ENCODE results near the gene ID4. TPM values are rescaled to one million over a fixed set of nuclear protein-coding genes. Genes with fewer than 3 reads are reported as not detected.

Gene ID4
- total RNA-seq, 1 donor = 29.7 TPM

DNA sequence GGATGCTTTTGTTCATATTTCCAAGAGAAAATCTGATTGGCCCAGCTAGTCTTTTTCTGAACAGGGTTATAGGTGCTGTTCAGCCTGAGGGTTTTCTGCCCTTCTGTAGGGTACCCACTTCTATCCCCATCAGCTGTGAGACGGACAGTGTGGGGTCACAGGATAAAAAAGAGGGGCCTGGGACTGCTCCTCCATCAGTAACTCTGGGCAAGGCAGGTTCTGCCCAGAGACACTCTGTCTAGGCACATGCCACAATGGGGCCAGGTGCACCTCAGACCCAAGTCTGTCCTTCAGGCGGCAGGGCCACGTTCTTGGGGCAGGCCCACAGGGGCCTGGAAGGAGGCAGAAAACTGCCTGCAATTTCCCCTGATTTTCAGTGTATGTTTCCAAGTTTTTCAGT, 20.0 kb downstream of the ID4 start:
- Histone ChIP-seq H3K4me2 (ENCODE audit: insufficient read depth, low read length) (no peak overlapping the region), H3K4me1 (ENCODE audit: insufficient read depth, low read length) (no peaks in the 10 kb centered on the region), H4K20me1 (ENCODE audit: insufficient read depth, low read length) (no peaks in the 10 kb centered on the region), H3K27me3 (ENCODE audit: insufficient read depth, low read length) (no peaks in the 10 kb centered on the region), H2AFZ (ENCODE audit: low read length) (no peak overlapping the region), H3K27ac (ENCODE audit: low read depth, low read length) (no peak overlapping the region), H3K36me3 (ENCODE audit: insufficient read depth, low read length) (no peaks in the 10 kb centered on the region), H3K4me3 (ENCODE audit: insufficient read depth, low read length) (no peak overlapping the region), H3K9me3 (ENCODE audit: low read depth, low read length) (no peaks in the 10 kb centered on the region), H3K79me2 (ENCODE audit: insufficient read depth, low read length) (no peaks in the 10 kb centered on the region)
- no peak for DNase-seq (ENCODE audit: insufficient read length, low spot score, missing footprints)
- TF ChIP-seq, protein P1, sequence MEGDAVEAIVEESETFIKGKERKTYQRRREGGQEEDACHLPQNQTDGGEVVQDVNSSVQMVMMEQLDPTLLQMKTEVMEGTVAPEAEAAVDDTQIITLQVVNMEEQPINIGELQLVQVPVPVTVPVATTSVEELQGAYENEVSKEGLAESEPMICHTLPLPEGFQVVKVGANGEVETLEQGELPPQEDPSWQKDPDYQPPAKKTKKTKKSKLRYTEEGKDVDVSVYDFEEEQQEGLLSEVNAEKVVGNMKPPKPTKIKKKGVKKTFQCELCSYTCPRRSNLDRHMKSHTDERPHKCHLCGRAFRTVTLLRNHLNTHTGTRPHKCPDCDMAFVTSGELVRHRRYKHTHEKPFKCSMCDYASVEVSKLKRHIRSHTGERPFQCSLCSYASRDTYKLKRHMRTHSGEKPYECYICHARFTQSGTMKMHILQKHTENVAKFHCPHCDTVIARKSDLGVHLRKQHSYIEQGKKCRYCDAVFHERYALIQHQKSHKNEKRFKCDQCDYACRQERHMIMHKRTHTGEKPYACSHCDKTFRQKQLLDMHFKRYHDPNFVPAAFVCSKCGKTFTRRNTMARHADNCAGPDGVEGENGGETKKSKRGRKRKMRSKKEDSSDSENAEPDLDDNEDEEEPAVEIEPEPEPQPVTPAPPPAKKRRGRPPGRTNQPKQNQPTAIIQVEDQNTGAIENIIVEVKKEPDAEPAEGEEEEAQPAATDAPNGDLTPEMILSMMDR (IDR thresholded peaks at IDR 0.05; ENCODE audit: extremely low read depth, low read depth, low read length) = no peak

DNA sequence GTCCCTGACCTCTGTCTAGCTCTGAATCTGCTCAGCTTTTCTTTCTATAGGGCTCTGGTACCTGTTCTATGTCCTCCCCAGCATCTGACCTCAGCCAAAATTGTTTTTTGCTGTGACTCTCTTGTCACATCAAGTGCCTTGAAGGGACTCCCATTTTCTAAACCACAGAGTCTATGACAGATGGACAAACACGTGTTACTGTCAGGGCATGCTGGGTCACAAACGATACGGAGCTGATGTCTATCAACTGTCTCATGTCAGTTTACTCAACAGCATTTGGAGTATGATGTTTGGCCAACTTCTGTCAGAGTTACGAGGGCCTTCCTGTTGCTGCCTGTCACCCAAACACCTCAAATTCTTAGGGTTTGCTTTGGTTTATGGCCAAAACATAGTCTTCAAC, 20.5 kb downstream of the ID4 start:
- no peaks in the 10 kb centered on the region for H3K27me3 ChIP-seq (ENCODE audit: insufficient read depth, low read length)
- no peak for DNase-seq (ENCODE audit: insufficient read length, low spot score, missing footprints)
- H3K4me3 ChIP-seq (ENCODE audit: insufficient read depth, low read length) = no peak overlapping the region
- H3K4me2 ChIP-seq (ENCODE audit: insufficient read depth, low read length) = no peak overlapping the region
- H4K20me1 ChIP-seq (ENCODE audit: insufficient read depth, low read length) = no peaks in the 10 kb centered on the region
- H3K36me3 ChIP-seq (ENCODE audit: insufficient read depth, low read length) = no peaks in the 10 kb centered on the region
- no peaks in the 10 kb centered on the region for H3K9me3 ChIP-seq (ENCODE audit: low read depth, low read length)
- TF ChIP-seq, protein P1 (IDR thresholded peaks at IDR 0.05; ENCODE audit: extremely low read depth, low read depth, low read length) = no peak
- no peak overlapping the region for H2AFZ ChIP-seq (ENCODE audit: low read length)
- H3K79me2 ChIP-seq (ENCODE audit: insufficient read depth, low read length) = no peaks in the 10 kb centered on the region
- H3K27ac ChIP-seq (ENCODE audit: low read depth, low read length) = no peak overlapping the region
- no peaks in the 10 kb centered on the region for H3K4me1 ChIP-seq (ENCODE audit: insufficient read depth, low read length)

DNA sequence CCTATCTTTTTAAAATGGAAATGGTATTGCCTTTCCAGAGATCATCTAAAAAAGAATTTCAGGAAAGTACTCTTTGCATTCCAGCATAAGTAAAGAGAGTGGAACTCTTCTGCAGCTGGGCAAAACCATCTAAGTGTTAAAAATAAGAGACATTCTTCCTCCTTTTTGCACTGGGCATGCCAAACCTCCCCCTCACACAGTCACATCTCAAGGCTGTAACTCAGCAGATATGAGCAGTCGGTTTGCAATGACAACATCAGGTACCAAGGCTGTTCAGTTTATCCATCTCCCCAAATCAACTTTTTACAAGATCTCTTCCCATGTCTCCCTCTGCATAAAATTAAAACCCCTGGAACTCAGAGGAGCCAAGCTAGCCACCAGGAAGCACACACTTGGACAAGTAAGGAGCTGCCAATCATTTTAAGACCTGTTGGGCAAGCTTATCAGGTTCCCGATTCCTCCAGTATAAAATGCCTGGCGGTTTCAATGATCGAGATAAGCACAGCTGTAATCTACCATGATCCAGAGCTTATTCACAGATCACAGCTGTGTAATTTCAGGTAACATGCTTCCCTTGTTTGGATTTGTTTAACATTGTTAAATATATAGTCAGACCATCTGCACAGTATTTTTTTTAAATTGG, 23.2 kb downstream of the ID4 start:
- no peaks in the 10 kb centered on the region for H3K9me3 ChIP-seq (ENCODE audit: low read depth, low read length)
- H3K4me1 ChIP-seq (ENCODE audit: insufficient read depth, low read length) = no peaks in the 10 kb centered on the region
- H2AFZ ChIP-seq (ENCODE audit: low read length) = no peak overlapping the region
- no peak overlapping the region for H3K27ac ChIP-seq (ENCODE audit: low read depth, low read length)
- H3K27me3 ChIP-seq (ENCODE audit: insufficient read depth, low read length) = peaks cover 2% of the 10 kb centered on the region
- H3K4me2 ChIP-seq (ENCODE audit: insufficient read depth, low read length) = no peak overlapping the region
- H3K36me3 ChIP-seq (ENCODE audit: insufficient read depth, low read length) = no peaks in the 10 kb centered on the region
- TF ChIP-seq, protein P1 (IDR thresholded peaks at IDR 0.05; ENCODE audit: extremely low read depth, low read depth, low read length) = no peak
- no peaks in the 10 kb centered on the region for H4K20me1 ChIP-seq (ENCODE audit: insufficient read depth, low read length)
- no peak for DNase-seq (ENCODE audit: insufficient read length, low spot score, missing footprints)
- H3K4me3 ChIP-seq (ENCODE audit: insufficient read depth, low read length) = no peak overlapping the region
- no peaks in the 10 kb centered on the region for H3K79me2 ChIP-seq (ENCODE audit: insufficient read depth, low read length)

DNA sequence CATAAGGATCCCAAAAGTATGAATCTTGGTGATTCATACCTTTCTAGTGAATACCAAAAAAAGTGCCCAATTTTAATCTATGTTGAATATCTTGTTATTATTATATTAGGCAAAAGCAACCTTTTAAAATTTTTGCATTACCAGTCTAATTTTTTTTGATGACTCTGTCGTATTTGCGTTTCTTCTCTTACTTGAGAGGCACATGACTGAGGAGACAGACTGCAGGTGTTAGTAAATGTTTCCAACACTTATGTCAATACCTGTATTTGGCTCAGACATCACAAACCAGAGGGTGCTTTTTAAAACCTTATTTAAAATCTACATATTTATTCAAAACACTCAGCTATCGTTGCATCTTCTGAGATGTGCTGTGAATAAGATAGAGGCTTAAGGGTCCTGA, 27.1 kb downstream of the ID4 start:
- no peak overlapping the region for H2AFZ ChIP-seq (ENCODE audit: low read length)
- no peaks in the 10 kb centered on the region for H4K20me1 ChIP-seq (ENCODE audit: insufficient read depth, low read length)
- H3K9me3 ChIP-seq (ENCODE audit: low read depth, low read length) = no peaks in the 10 kb centered on the region
- H3K4me1 ChIP-seq (ENCODE audit: insufficient read depth, low read length) = peaks cover 2% of the 10 kb centered on the region
- no peaks in the 10 kb centered on the region for H3K79me2 ChIP-seq (ENCODE audit: insufficient read depth, low read length)
- no peak overlapping the region for H3K27ac ChIP-seq (ENCODE audit: low read depth, low read length)
- DNase-seq (ENCODE audit: insufficient read length, low spot score, missing footprints) = no peak
- TF ChIP-seq, protein P1 (IDR thresholded peaks at IDR 0.05; ENCODE audit: extremely low read depth, low read depth, low read length) = no peak
- no peaks in the 10 kb centered on the region for H3K36me3 ChIP-seq (ENCODE audit: insufficient read depth, low read length)
- peaks cover 2% of the 10 kb centered on the region for H3K27me3 ChIP-seq (ENCODE audit: insufficient read depth, low read length)
- no peak overlapping the region for H3K4me3 ChIP-seq (ENCODE audit: insufficient read depth, low read length)
- H3K4me2 ChIP-seq (ENCODE audit: insufficient read depth, low read length) = no peak overlapping the region

All from osteoblast (primary cell).